Endothelial cell of umbilical vein (primary cell): ENCODE results near the gene MAP4K5. TPM values are rescaled to one million over a fixed set of nuclear protein-coding genes. Genes with fewer than 3 reads are reported as not detected.

ENCODE experiments used
- BruUV-seq: library from RNA; stranded (reverse); fragments of 400-500 nt; replicated peaks from 2 replicates; lab custom pipeline; 2021; lab: Mats Ljungman, UMichigan
- CTCF ChIA-PET: fragments of 300-600, 350-600 bp; sonication (Branson Sonifier 250); formaldehyde crosslinking; loops from one replicate; lab custom pipeline; 2021; ENCODE audit warnings: antibody characterized with exemption, inconsistent platforms; lab: Charles Lee
- POLR2A ChIA-PET: fragments of 300-600, 350-600 bp; sonication (Branson Sonifier 250); formaldehyde crosslinking; loops from one replicate; lab custom pipeline; 2021; ENCODE audit warnings: antibody characterized with exemption, inconsistent platforms; lab: Charles Lee
- DNase-seq: peaks from one replicate; pipeline ENCODE4 v3.0.0-alpha.2; 2011; ENCODE audit warnings: low read depth, low spot score
- FAIRE-seq: peaks from 2 replicates; lab custom pipeline; 2011; peaks lifted over from hg19 to GRCh38; lab: Jason Lieb, UNC
- H2AFZ ChIP-seq: 2 replicates; pipeline ENCODE4 v1.6.0; 2012; ENCODE audit warnings: low read depth, low read length, control low read depth, inconsistent platforms
- H3K27ac ChIP-seq: 2 replicates; pipeline ENCODE4 v1.5.1; 2011; ENCODE audit warnings: low read depth, mild to moderate bottlenecking, control low read depth, low read length, moderate library complexity; ENCODE audit not compliant: insufficient read depth
- H3K27me3 ChIP-seq, 2 experiments: 2 replicates each; pipeline versions ENCODE4 v1.6.0 to v1.6.1; 2011; ENCODE audit warnings: low read length in 2 of 2, mixed read lengths in 1 of 2; ENCODE audit not compliant: control insufficient read depth in 2 of 2, insufficient read depth in 2 of 2
- H3K36me3 ChIP-seq, 2 experiments: 2 replicates in 1 of 2; 3 replicates in 1 of 2; pipeline ENCODE4 v1.5.1; 2011; ENCODE audit warnings: low read length in 2 of 2, mild to moderate bottlenecking in 1 of 2, moderate library complexity in 1 of 2; ENCODE audit not compliant: control insufficient read depth in 2 of 2, insufficient read depth in 2 of 2; ENCODE audit errors: extremely low read depth in 1 of 2
- H3K4me1 ChIP-seq: 3 replicates; pipeline ENCODE4 v1.5.1; 2011; ENCODE audit warnings: mild to moderate bottlenecking, low read length; ENCODE audit not compliant: control insufficient read depth, insufficient read depth; ENCODE audit errors: extremely low read depth
- H3K4me2 ChIP-seq: 2 replicates; pipeline ENCODE4 v1.6.1; 2011; ENCODE audit warnings: low read length, control low read depth, mixed read lengths; ENCODE audit not compliant: insufficient read depth
- H3K4me3 ChIP-seq, 3 experiments: fragments of 200-600 bp in 1 of 3; sonication (generic), shearing (Covaris generic) in 1 of 3; replicated peaks in 1 of 3; 2 replicates each; pipeline ENCODE4 v1.5.1; 2011 to 2016; ENCODE audit warnings: control low read depth in 3 of 3, low read length in 3 of 3, mild to moderate bottlenecking in 2 of 3, inconsistent platforms in 1 of 3, low read depth in 1 of 3, moderate library complexity in 1 of 3; ENCODE audit not compliant: insufficient read depth in 1 of 3
- H3K79me2 ChIP-seq: 2 replicates; pipeline ENCODE4 v1.6.0; 2012; ENCODE audit warnings: low read length, inconsistent platforms; ENCODE audit not compliant: control insufficient read depth, insufficient read depth
- H3K9ac ChIP-seq: replicated peaks from 2 replicates; pipeline ENCODE3; 2011; ENCODE audit warnings: low read length, control low read depth; ENCODE audit not compliant: insufficient read depth; ENCODE audit errors: extremely low read depth
- H3K9me1 ChIP-seq: replicated peaks from 3 replicates; pipeline ENCODE4 v1.6.0; 2011; ENCODE audit warnings: mild to moderate bottlenecking, low read length; ENCODE audit not compliant: control insufficient read depth, insufficient read depth; ENCODE audit errors: extremely low read depth
- H3K9me3 ChIP-seq: replicated peaks from 2 replicates; pipeline ENCODE4 v1.5.1; 2012; ENCODE audit warnings: low read length, inconsistent platforms; ENCODE audit not compliant: control insufficient read depth, insufficient read depth
- H4K20me1 ChIP-seq: replicated peaks from 2 replicates; pipeline ENCODE3; 2011; ENCODE audit warnings: mild to moderate bottlenecking, low read length; ENCODE audit not compliant: control insufficient read depth, insufficient read depth; ENCODE audit errors: extremely low read depth
- FOS ChIP-seq: IDR thresholded peaks from 2 replicates; pipeline ENCODE4 v1.6.1; 2011; ENCODE audit warnings: mild to moderate bottlenecking, low read length, moderate library complexity, borderline replicate concordance; ENCODE audit not compliant: insufficient read depth
- GATA2 ChIP-seq: IDR thresholded peaks from 2 replicates; pipeline ENCODE4 v1.7.0; 2011; ENCODE audit warnings: low read depth, mild to moderate bottlenecking, moderate library complexity, mixed read lengths, low read length; ENCODE audit not compliant: insufficient read length, insufficient read depth
- MYC ChIP-seq: IDR thresholded peaks from one replicate; pipeline ENCODE4 v1.6.1; 2011; ENCODE audit warnings: mild to moderate bottlenecking, low read depth, low read length
- dilution Hi-C: fragments of 300-500 bp; cut with MboI; formaldehyde crosslinking; loops from one replicate; pipeline ENCODE4 v1.15.0; 2019; ENCODE audit warnings: low sequenced_read_pairs; ENCODE audit not compliant: extremely low pct_ligation_motif_present
- intact Hi-C: fragments of 100-400 bp; cut with micrococcal nuclease; formaldehyde crosslinking; loops from one replicate; pipeline ENCODE4 v1.10.0; 2022
- polyA plus RNA-seq, 4 experiments: library from polyadenylated mRNA; depleted of rRNA in 3 of 4; stranded (reverse) in 3 of 4; unstranded in 1 of 4; fragments of >200 nt; gene quantifications; 2 replicates each; pipeline versions ENCODE4 v1.2.1 to v1.2.3, GENCODE V29; 2011 to 2012; ENCODE audit warnings: missing spikeins in 1 of 4
- total RNA-seq: library from RNA; stranded (reverse); gene quantifications from 2 replicates; pipeline ENCODE4 v1.2.3, GENCODE V29; 2021

The MAP4K5 gene
- total and polyA plus RNA-seq, 2 donors (not counting 3 experiments of a cell fraction or from before 2014, with no cell fraction given), result 17.4 to 73.7 TPM

- no peak overlapping the region for H3K27ac ChIP-seq
- H3K27me3 ChIP-seq, result no peaks in the 10 kb centered on the region
- H3K9ac ChIP-seq, result no peak overlapping the region
- POLR2A ChIA-PET, result no interaction called here
- H3K79me2 ChIP-seq, result no peaks in the 10 kb centered on the region
- CTCF ChIA-PET, result interaction anchor here (0.6 to 1.5 kb wide), 5 partner anchors 20 to 304 kb away, joined by 3 to 5 read pairs (median 3); no protein-coding TSS in a partner anchor
- no peak overlapping the region for H2AFZ ChIP-seq
- H3K4me2 ChIP-seq, result no peak overlapping the region
- no peak overlapping the region for H3K4me3 ChIP-seq
- FAIRE-seq (no peak), DNase-seq (no peak)
- no peaks in the 10 kb centered on the region for H4K20me1 ChIP-seq
- intact Hi-C loops (no loop called here), dilution Hi-C loops (no loop called here)
- H3K4me1 ChIP-seq, result no peaks in the 10 kb centered on the region
- TF ChIP-seq GATA2 (no peak), MYC (no peak)
- no peaks in the 10 kb centered on the region for H3K9me1 ChIP-seq
- no TSS peak for BruUV-seq
- no peaks in the 10 kb centered on the region for H3K9me3 ChIP-seq
- peaks cover 7 to 12% of the 10 kb centered on the region in 2 experiments for H3K36me3 ChIP-seq
Measured at GRCh38 chr14:50423529-50423928, 108.8 kb downstream of the MAP4K5 start.

GRCh38 chr14:50421499-50421898 lies 110.9 kb downstream of the MAP4K5 start:
- H4K20me1 ChIP-seq, result no peaks in the 10 kb centered on the region
- H2AFZ ChIP-seq, result no peak overlapping the region
- intact Hi-C loops, result no loop called here
- H3K79me2 ChIP-seq, result no peaks in the 10 kb centered on the region
- H3K9me1 ChIP-seq, result no peaks in the 10 kb centered on the region
- FAIRE-seq (no peak), DNase-seq (no peak)
- dilution Hi-C loops, result no loop called here
- TF ChIP-seq FOS (no peak), GATA2 (no peak), MYC (no peak)
- no peak overlapping the region for H3K4me3 ChIP-seq
- CTCF ChIA-PET, result interaction anchor here (1.9 kb wide), 1 partner anchor 104 kb away, joined by 7 read pairs; no protein-coding TSS in a partner anchor
- peaks cover 7 to 9% of the 10 kb centered on the region in 2 experiments for H3K36me3 ChIP-seq
- no peak overlapping the region for H3K9ac ChIP-seq
- no peak overlapping the region for H3K4me2 ChIP-seq
- BruUV-seq, result no TSS peak
- H3K4me1 ChIP-seq, result no peaks in the 10 kb centered on the region
- no peaks in the 10 kb centered on the region for H3K27me3 ChIP-seq
- no peaks in the 10 kb centered on the region for H3K9me3 ChIP-seq
- POLR2A ChIA-PET, result no interaction called here
- H3K27ac ChIP-seq, result no peak overlapping the region
